Suppressor macrophage treated with lipopolysaccharide for 4 hours (primary cell): ENCODE results near the gene BPIFA2.
"Not testable (repeated sequence)": the region's sequence is repeated elsewhere in the genome, so short reads cannot be mapped to it uniquely, and the experiment has no call there.

Experiments used
- DNase-seq: peaks from one replicate; pipeline ENCODE4 v3.0.0-alpha.2; 2020

Gene BPIFA2

DNA sequence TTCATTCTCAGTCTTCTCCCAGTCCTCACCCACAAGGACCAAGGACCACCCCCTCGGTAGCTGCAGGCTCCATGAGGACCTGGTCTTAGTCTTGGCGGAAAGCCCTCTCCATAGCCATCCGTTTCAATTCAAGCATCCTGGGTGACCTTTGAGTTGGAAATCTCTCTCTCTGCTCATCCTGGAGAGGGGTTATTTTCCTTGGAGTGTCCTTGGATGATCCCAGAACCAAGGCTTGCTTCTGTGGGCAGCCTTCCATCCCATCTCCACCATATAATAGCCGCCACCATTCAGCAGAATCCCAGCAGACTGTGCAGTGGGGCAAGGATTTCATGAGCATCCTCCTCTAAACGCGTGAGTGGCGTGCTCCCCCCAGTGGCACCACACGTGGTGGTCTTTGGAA is at the start of gene BPIFA2:
Gene BPIFA2, plus strand, starts transcription at position 301 of the 400 bp plus-strand sequence. CDS start 987 bp downstream, outside the sequence.
- DNase-seq: no peak

DNA sequence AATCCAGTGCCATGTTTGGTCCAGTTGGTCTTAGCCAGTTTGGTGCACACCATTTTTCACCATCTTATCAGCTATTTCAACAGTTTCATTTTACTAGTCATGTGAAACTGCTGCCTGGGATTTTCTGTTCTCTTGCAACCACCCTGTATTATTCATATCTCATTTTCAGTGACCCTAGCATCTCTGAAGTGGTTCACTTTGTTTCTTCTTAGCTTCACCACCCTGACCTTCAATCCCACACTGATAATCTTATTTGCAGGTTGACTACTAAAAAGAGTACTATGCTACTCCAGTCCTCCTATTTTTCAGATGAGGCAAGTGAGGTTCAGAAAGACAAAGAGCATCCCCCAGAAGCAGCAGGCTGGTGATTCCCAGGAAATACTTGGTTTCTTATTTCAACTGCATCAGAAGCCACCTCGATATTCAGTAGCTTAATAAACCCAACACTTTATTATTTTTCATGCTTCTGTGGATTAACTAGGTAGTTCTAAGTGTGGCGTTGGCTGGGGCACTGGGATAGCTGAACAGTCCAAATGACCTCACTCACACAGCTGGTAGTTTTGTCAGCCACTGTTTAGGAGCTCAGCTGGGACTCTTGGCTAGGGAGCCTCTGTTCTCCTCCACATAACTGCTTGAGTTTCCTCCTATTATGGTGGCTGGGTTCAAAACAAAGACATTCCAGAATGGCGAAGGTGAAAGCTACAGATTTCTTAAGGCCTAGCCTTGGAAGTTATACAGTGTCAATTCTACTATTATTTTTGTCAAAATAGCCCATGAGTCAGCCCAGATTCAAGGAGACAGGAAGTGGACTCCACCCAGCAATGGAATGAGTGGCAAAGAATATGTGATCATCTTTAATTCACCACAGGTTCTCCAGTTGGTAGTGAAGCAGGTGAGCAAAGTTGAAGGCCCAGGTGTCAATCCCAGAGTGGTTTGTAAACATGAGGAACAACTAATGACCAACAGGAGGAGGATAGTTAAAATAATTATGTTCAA is 47.9 kb upstream of the BPIFA2 start:
- DNase-seq: peak; percentile 25

DNA sequence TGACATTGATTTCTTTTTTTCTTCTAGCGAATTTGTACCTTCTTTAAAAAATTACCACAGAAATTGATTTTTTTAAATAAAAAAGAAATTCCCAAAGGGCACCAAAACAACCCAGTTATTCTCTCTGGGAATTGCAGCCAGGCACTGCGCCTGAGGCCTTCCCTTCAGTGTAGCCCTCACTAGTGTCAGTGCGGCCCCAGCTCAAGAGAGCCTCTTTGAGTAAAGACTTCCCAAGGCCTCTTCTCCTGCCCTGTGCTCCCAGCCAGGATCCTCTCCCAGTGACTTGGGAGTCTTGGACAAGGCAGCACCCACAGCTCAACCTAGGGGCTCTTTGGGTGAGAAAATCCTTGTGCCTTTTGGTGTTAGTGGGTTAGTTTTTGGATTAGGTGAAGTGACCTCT is 47.0 kb upstream of the BPIFA2 start:
- no peak for DNase-seq

DNA sequence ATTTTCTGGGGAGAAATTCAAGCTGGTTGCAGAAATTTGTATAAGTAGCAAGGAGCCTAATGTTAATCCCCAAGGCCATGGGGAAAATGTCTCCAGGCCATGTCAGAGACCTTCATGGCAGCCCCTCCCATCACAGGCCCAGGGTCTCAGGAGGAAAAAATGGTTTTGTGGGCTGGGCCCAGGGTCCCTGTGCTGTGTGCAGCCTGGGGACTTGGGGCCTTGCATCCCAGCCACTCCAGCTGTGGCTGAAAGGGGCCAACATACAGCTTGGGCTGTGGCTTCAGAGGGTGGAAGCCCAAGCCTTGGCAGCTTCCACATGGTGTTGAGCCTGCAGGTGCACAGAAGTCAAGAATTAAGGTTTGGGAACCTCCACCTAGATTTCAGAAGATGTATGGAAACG is 45.7 kb upstream of the BPIFA2 start:
- DNase-seq: not testable (repeated sequence)

- DNase-seq: no peak
These were observed 43.7 kb upstream of the BPIFA2 start for GRCh38 chr20:33124261-33124660.

GRCh38 chr20:33124994-33125393 is 43.0 kb upstream of the BPIFA2 start:
- no peak for DNase-seq

- no peak for DNase-seq
These were observed 42.0 kb upstream of the BPIFA2 start for GRCh38 chr20:33125983-33126382.

GRCh38 chr20:33127422-33128097 is 40.4 kb upstream of the BPIFA2 start:
- DNase-seq: no peak

DNA sequence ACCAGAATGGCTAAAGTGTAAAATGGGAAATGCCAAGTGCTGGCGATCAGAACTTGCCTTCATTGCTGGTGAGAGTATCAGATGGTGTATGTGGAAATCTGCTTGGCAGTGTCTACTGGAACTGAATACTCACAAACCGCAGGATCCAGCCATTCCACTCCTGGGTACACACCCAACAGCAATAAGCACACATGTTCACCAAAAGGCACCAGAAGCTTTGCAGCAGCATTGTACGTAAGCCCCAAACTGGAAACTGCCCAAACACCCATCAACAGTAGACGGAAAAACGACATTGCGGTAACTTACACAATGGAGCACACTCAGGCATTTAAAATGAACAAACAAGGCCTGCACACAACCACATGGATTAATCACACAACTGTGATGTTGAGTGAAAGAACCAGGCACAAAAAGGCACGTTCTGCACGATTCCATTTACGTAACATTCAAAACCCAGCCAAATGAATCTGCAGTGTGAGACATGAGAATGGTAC is 37.3 kb upstream of the BPIFA2 start:
- DNase-seq: no peak

GRCh38 chr20:33131949-33132473 is 35.9 kb upstream of the BPIFA2 start:
- DNase-seq: no peak

DNA sequence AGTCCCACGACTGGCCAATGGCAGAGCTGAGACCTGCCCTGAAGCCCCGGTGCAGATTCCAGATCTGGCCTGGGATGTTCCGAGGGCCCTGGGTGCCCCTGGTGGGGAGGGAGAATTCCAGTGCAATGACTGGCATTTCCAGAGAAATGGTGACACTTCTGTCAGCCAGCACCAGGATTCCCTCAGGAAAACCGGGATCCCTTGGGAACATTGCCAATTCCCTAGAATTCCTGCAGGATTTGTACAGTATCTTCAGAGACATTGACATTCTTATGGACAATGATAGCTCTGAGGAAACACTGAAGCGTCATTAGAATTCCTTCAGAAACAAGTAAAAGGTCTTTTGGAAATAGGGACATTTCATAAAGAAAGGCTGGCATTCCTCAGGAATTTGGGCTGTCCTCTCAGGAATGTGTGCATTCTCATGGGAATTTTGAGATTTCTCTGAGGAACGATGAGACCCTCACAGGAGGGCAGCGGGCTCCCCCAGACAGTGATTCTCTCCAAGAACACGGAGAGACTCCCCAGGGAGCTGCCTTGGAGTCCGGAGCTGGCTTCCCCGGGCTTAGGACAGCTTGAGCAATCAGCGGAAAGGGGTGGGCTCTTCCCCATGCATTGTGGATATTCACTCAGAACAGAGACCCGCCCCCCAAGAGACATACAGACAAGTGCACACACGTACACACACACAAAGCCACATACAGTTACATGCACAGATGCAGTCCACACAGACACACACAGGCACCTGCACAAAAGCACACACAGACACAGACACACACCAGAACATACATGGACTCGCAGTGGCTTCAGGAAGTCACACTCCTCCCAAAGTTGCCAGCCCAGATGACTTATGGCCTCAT is 35.2 kb upstream of the BPIFA2 start:
- no peak for DNase-seq

DNA sequence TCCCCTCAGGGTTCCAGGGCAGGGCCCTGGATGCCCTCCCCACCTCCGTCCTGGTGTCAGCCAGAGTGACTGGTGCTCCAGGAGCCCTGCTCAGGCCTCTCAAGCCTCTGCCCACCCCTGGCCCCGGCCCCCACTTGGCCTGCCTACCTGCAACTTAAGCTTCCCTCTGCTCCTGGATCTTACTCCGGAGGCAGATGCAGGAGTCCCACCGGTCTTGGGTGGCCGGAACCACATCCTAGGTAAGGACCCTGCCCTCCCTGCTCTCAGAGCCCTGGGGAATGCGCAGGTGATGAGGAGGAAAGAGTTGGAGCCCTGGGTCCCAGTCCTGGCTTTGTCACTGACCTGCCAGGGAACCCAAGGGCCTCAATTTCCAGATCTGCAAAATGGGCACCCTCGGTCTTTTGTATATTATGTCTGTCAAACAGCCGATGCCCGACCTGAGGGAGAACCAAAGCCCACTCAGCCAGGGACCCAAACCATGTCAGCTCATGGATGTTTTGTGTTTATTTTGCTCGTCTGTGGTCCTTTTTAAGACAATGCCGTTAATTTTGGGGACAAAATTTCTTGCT is 34.5 kb upstream of the BPIFA2 start:
- no peak for DNase-seq

GRCh38 chr20:33137195-33137594 is 30.8 kb upstream of the BPIFA2 start:
- DNase-seq: no peak

- DNase-seq: no peak
These were observed 28.5 kb upstream of the BPIFA2 start for GRCh38 chr20:33139467-33139866.

DNA sequence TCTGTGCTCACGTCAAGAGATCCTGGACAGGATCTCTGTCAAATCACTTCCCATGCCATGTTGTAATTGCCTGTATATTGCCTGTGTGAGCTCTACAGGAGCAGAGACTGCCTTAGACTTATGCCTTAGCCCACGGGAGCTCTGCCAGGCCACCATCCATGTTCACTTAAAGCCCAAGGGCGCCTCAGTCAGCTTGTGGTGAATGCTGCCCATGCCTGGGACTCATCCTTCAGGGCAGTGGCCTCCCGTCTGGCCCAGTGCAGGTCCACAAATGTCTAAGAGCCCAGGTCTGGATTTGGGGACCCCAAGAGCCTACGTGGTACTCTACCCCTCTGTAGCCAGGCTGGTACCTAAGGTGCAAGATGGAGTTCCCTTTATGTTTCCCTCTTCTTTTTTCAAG is 22.4 kb upstream of the BPIFA2 start:
- DNase-seq: no peak

GRCh38 chr20:33147299-33147698 is 20.7 kb upstream of the BPIFA2 start:
- no peak for DNase-seq

DNA sequence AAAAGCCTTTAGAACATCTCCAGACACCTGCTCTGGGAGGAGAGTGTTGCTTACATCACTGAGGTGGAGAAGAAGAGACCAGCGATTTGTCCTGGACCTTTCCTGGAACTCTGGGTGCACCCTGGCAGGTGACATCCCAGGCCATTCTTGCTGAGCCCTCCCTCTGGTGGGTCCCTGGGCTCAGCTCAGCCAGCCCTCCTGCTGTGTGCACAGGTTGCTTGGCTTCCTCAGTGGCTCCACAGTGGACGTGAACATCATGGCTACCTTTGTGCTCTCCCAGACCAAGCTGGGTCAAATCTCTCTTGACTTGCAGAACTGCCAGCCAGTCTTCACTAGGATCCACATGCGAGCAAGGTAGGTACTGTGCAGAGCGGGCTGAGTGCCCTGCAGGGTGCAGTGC is 19.9 kb upstream of the BPIFA2 start:
- no peak for DNase-seq

GRCh38 chr20:33154252-33154651 is 13.7 kb upstream of the BPIFA2 start:
- no peak for DNase-seq

GRCh38 chr20:33158637-33159385 is 9.1 kb upstream of the BPIFA2 start:
- no peak for DNase-seq

- no peak for DNase-seq
These were observed 8.2 kb upstream of the BPIFA2 start for GRCh38 chr20:33159713-33160112.

- DNase-seq: no peak
These were observed 7.3 kb upstream of the BPIFA2 start for GRCh38 chr20:33160681-33161080.

GRCh38 chr20:33162313-33162712 is 5.6 kb upstream of the BPIFA2 start:
- no peak for DNase-seq
